Activated naive CD8-positive, alpha-beta T cell treated with anti-CD3 and anti-CD28 coated beads for 36 hours (primary cell): ENCODE data around the gene ZNF678. TPM values are rescaled to one million over a fixed set of nuclear protein-coding genes. Genes with fewer than 3 reads are reported as not detected.
"Not testable (repeated sequence)": the region's sequence is repeated elsewhere in the genome, so short reads cannot be mapped to it uniquely, and the experiment has no call there.

Experiments used
- DNase-seq: peaks from one replicate; pipeline ENCODE4 v3.0.0; 2021
- H3K27ac Mint-ChIP-seq: one replicate; pipeline ENCODE4 v1.8.0; 2022; ENCODE audit warnings: mild to moderate bottlenecking, moderate library complexity, mixed read lengths
- H3K27me3 Mint-ChIP-seq: one replicate; pipeline ENCODE4 v1.8.0; 2022; ENCODE audit warnings: mild to moderate bottlenecking, mixed read lengths
- H3K36me3 Mint-ChIP-seq: one replicate; pipeline ENCODE4 v1.8.0; 2021; ENCODE audit warnings: mild to moderate bottlenecking, mixed read lengths
- H3K4me1 Mint-ChIP-seq: one replicate; pipeline ENCODE4 v1.8.0; 2021; ENCODE audit warnings: mixed read lengths
- H3K4me3 Mint-ChIP-seq: one replicate; pipeline ENCODE4 v1.8.0; 2022; ENCODE audit warnings: mild to moderate bottlenecking, moderate library complexity, mixed read lengths
- H3K9me3 Mint-ChIP-seq: one replicate; pipeline ENCODE4 v1.8.0; 2022; ENCODE audit warnings: mixed read lengths
- total RNA-seq, 2 experiments: library from RNA; stranded (reverse); gene quantifications; one replicate each; pipeline ENCODE4 v1.2.3, GENCODE V29; 2021

Gene ZNF678
- total RNA-seq, 2 experiments from 2014 or later, result 5.5 to 5.6 TPM

DNA sequence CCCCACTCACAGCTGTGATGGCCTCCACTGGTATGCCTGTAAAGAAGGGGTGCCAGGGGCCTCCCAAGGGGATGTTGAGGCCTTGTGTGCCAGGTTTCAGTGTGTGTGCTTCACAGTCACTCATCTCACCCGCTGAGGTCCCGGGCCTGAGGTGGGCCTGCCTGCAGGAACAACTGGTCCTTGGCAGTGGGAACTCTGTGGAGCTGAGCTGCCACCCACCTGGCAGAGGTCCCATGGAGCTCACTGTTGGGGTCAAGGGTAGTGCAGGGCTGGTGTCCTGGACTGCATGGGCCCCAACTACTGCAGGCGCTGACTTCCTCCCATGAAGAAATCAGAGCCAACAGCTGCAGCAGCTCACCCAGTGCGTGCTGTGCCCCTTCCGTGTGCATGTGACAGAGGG is 17.3 kb upstream of the ZNF678 start:
- Mint-ChIP-seq H3K36me3 (peaks cover 3% of the 10 kb centered on the region), H3K4me3 (no peak overlapping the region), H3K27me3 (no peaks in the 10 kb centered on the region), H3K4me1 (peaks cover 3% of the 10 kb centered on the region), H3K27ac (no peak overlapping the region), H3K9me3 (peaks cover 3% of the 10 kb centered on the region)
- DNase-seq, result no peak

- peaks cover 6% of the 10 kb centered on the region for H3K9me3 Mint-ChIP-seq
- H3K27me3 Mint-ChIP-seq, result no peaks in the 10 kb centered on the region
- no peak for DNase-seq
- H3K36me3 Mint-ChIP-seq, result peaks cover 4% of the 10 kb centered on the region
- no peak overlapping the region for H3K4me3 Mint-ChIP-seq
- no peak overlapping the region for H3K27ac Mint-ChIP-seq
- peaks cover 3% of the 10 kb centered on the region for H3K4me1 Mint-ChIP-seq
These were observed 16.6 kb upstream of the ZNF678 start for GRCh38 chr1:227546598-227547309.

DNA sequence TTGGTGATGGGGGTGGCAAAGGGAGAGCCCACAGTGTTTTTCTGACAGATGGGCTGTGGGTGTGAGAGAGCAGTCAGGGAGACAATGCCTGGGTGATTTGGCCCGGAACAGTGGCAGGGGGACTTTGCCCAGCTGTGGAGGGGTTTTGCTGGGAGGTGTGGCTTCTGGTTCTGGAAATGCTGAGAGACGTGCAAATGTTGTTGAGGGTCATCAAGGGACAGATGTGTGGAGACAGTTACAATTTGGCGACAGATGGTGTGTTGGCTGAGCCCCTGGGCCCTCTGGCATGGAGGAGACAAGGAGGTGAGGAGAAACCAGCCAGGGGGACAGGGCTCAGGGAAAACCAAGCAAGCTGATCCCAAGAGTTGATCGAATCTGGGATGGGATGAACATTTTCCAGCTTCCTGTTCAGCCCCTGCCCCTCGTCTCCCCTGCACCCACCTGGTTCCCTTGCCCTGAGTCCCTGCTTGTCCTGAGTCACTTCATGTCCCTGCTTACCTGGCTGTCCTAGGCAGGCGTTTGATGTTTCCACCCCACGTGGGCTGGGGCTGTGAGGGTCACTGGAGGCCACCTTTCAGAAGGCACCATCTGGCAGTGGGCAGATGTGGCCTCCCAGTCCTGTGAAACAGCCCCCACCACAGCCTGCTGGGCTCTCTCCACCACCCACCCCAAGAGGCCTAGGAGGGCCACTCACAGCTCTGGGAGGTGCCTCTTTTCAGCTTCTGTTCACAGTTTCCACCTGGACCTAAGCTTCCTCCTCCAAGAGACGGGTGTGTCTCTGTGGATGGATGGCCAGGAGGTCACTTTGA is 15.8 kb upstream of the ZNF678 start:
- Mint-ChIP-seq H3K36me3 (peaks cover 8% of the 10 kb centered on the region), H3K27ac (no peak overlapping the region), H3K4me3 (no peak overlapping the region), H3K4me1 (peaks cover 3% of the 10 kb centered on the region), H3K27me3 (peaks cover 3% of the 10 kb centered on the region), H3K9me3 (peaks cover 13% of the 10 kb centered on the region)
- no peak for DNase-seq

DNA sequence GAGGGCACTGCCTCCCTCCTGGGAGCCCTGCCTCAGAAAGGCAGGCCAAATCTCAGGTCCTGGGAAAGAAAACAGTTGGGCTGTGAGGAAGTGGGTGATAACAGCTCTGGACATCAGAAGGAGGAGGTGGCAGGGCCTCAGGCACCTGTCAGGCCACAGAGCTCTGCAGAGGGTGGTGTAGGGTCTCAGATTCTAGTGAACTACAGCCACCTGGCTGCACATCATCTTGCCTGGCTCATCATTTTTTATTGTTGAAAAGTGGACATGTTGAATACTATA is 15.3 kb upstream of the ZNF678 start:
- DNase-seq, result no peak
- H3K4me3 Mint-ChIP-seq, result no peak overlapping the region
- H3K27me3 Mint-ChIP-seq, result peaks cover 8% of the 10 kb centered on the region
- H3K4me1 Mint-ChIP-seq, result peaks cover under 1% of the 10 kb centered on the region
- H3K9me3 Mint-ChIP-seq, result peaks cover 17% of the 10 kb centered on the region
- H3K27ac Mint-ChIP-seq, result no peak overlapping the region
- H3K36me3 Mint-ChIP-seq, result peaks cover 12% of the 10 kb centered on the region

DNA sequence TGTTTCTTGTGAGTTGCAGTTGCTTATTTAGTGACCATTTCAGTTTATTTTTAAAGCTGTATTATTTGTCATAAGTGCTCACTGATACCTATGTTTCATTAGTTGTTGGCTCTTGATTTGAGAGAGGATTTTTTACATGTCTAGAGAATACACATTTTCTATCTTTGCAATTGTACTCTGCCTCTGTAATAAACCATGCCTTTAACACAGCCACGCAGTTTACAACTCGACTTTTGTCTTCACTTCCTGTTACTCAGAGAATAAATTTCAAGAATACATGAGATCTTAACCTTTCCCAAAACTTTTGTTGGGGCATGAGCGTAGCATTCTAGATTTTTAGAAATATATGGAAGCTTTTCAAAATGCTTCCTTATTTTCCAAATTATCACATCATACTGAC is 14.9 kb upstream of the ZNF678 start:
- Mint-ChIP-seq H3K36me3 (peaks cover 12% of the 10 kb centered on the region), H3K27ac (no peak overlapping the region), H3K9me3 (peaks cover 17% of the 10 kb centered on the region), H3K4me3 (no peak overlapping the region), H3K4me1 (no peaks in the 10 kb centered on the region), H3K27me3 (peaks cover 8% of the 10 kb centered on the region)
- no peak for DNase-seq

DNA sequence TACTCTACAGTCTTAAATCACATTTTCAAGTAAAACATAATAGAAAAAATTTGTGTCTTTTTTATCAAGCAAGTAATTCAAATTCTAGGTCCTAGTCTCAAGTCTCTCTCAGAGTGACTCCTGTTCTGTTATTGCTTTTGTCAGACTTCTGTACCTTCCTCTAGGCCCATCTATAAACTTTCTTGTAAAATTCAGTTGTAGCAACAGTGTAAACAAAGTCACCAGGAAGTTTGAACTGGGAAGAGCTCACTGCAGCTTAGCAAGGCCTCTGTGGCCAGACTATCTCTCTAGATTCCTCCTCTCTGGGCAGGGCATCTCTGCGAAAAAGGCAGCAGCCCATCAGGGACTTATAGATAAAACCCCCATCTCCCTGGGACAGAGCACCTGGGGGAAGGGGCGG is 13.5 kb upstream of the ZNF678 start:
- Mint-ChIP-seq H3K4me3 (no peak overlapping the region), H3K4me1 (no peaks in the 10 kb centered on the region), H3K9me3 (peaks cover 18% of the 10 kb centered on the region), H3K27me3 (peaks cover 15% of the 10 kb centered on the region), H3K36me3 (peaks cover 12% of the 10 kb centered on the region), H3K27ac (no peak overlapping the region)
- DNase-seq, result no peak

DNA sequence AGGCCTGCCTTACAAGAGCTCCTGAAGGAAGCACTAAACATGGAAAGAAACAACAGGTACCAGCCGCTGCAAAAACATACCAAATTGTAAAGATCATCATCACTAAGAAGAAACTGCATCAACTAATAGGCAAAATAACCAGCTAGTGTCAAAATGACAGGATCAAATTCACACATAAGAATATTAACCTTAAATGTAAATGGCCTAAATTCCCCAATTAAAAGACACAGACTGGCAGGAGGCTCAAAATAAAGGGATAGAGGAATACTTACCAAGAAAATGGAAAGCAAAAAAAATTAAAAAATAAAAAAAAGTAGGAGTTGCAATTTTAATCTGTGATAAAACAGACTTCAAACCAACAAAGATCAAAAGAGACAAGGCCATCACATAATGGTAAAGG is 11.5 kb upstream of the ZNF678 start:
- not testable (repeated sequence) for H3K4me3 Mint-ChIP-seq, DNase-seq, H3K4me1 Mint-ChIP-seq, H3K27ac Mint-ChIP-seq
- H3K9me3 Mint-ChIP-seq, result peaks cover 18% of the 10 kb centered on the region
- H3K36me3 Mint-ChIP-seq, result peaks cover 12% of the 10 kb centered on the region
- peaks cover 15% of the 10 kb centered on the region for H3K27me3 Mint-ChIP-seq

DNA sequence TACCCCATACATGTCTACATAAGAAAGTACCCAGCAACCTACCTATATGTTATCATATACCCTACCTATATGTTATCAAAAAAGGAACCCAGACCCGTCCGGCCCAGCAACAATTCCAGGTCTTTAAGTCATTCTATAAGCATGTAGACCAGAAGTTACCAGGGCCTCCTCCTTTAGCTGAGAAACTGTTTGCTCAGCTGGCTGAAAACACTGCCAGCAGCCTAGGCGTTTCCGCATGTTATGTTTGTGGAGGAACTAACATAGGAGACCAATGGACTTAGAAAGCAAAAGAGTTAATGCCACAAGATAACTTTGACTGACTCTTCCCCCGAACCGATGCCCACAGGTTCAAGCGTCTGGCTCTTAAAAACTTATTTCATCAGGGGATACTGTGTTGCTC is 7.1 kb upstream of the ZNF678 start:
- Mint-ChIP-seq H3K27ac (no peak overlapping the region), H3K27me3 (peaks cover 46% of the 10 kb centered on the region)

GRCh38 chr1:227557962-227558725 is 5.2 kb upstream of the ZNF678 start:
- peaks cover 14% of the 10 kb centered on the region for H3K36me3 Mint-ChIP-seq
- peaks cover 48% of the 10 kb centered on the region for H3K27me3 Mint-ChIP-seq
- peaks cover 10% of the 10 kb centered on the region for H3K9me3 Mint-ChIP-seq
- H3K4me1 Mint-ChIP-seq, result peaks cover 6% of the 10 kb centered on the region
- H3K27ac Mint-ChIP-seq, result no peak overlapping the region
- no peak for DNase-seq
- no peak overlapping the region for H3K4me3 Mint-ChIP-seq

More for the DNA sequence above, 7.1 kb upstream of the ZNF678 start:
- peaks cover 6% of the 10 kb centered on the region for H3K4me1 Mint-ChIP-seq
- H3K9me3 Mint-ChIP-seq, result peaks cover 21% of the 10 kb centered on the region
- H3K4me3 Mint-ChIP-seq, result no peak overlapping the region
- peaks cover 19% of the 10 kb centered on the region for H3K36me3 Mint-ChIP-seq
- no peak for DNase-seq

DNA sequence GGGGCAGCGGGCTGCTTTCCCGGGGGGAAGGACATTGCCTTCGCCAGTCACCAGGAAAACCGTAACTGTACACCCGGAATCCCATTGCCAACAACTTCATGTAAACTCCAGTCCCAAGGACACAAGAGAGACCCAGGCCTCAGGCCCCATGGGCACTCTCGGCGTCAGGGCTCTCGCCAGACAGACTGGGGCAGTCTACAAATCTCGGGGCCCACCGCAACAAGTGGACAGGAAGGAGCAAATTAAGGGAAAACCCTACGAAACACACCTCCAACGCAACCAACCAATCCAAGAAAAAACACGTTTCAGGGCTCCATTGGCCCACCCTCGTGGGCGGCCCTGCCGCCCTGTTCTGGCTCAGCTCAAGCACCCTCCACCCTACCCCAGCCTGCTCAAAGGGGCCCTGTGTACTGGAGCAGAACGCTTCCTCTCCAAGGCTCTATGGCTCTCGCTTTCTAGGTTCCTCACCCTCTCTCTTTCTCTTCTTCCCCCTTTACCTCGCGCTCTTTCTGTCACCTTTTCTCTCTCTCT is 4.6 kb upstream of the ZNF678 start:
- H3K27ac Mint-ChIP-seq, result no peak overlapping the region
- H3K9me3 Mint-ChIP-seq, result peaks cover 11% of the 10 kb centered on the region
- H3K36me3 Mint-ChIP-seq, result peaks cover 17% of the 10 kb centered on the region
- DNase-seq, result no peak
- H3K4me3 Mint-ChIP-seq, result no peak overlapping the region
- H3K4me1 Mint-ChIP-seq, result peaks cover 6% of the 10 kb centered on the region
- peaks cover 45% of the 10 kb centered on the region for H3K27me3 Mint-ChIP-seq

- DNase-seq, result no peak
- Mint-ChIP-seq H3K9me3 (peaks cover 10% of the 10 kb centered on the region), H3K36me3 (peaks cover 20% of the 10 kb centered on the region), H3K27me3 (peaks cover 41% of the 10 kb centered on the region), H3K4me3 (no peak overlapping the region), H3K4me1 (peaks cover 13% of the 10 kb centered on the region), H3K27ac (no peak overlapping the region)
These were observed 3.9 kb upstream of the ZNF678 start for GRCh38 chr1:227559499-227559898.

GRCh38 chr1:227559926-227560325 is 3.4 kb upstream of the ZNF678 start:
- Mint-ChIP-seq H3K4me1 (peaks cover 15% of the 10 kb centered on the region), H3K36me3 (peaks cover 20% of the 10 kb centered on the region), H3K27ac (no peak overlapping the region), H3K9me3 (peaks cover 10% of the 10 kb centered on the region), H3K27me3 (peaks cover 41% of the 10 kb centered on the region), H3K4me3 (peak overlapping the region; percentile 18)
- DNase-seq, result no peak

- no peak overlapping the region for H3K4me3 Mint-ChIP-seq
- no peak overlapping the region for H3K27ac Mint-ChIP-seq
- H3K9me3 Mint-ChIP-seq, result peaks cover 10% of the 10 kb centered on the region
- H3K4me1 Mint-ChIP-seq, result peaks cover 15% of the 10 kb centered on the region
- H3K27me3 Mint-ChIP-seq, result peaks cover 41% of the 10 kb centered on the region
- H3K36me3 Mint-ChIP-seq, result peaks cover 20% of the 10 kb centered on the region
- no peak for DNase-seq
These were observed 2.8 kb upstream of the ZNF678 start for GRCh38 chr1:227560393-227561173.

GRCh38 chr1:227561241-227561907 is 2.0 kb upstream of the ZNF678 start:
- DNase-seq, result no peak
- no peak overlapping the region for H3K4me3 Mint-ChIP-seq
- peaks cover 17% of the 10 kb centered on the region for H3K4me1 Mint-ChIP-seq

More at GRCh38 chr1:227561241-227561907, 2.0 kb upstream of the ZNF678 start:
- H3K27me3 Mint-ChIP-seq, result peaks cover 41% of the 10 kb centered on the region
- H3K9me3 Mint-ChIP-seq, result peaks cover 10% of the 10 kb centered on the region
- peaks cover 23% of the 10 kb centered on the region for H3K36me3 Mint-ChIP-seq
- H3K27ac Mint-ChIP-seq, result no peak overlapping the region
